Bronchial epithelial cell (primary cell): ENCODE results near the gene CORO2A. TPM values are rescaled to one million over a fixed set of nuclear protein-coding genes. Genes with fewer than 3 reads are reported as not detected.

ENCODE experiments used
- DNase-seq: peaks from one replicate; pipeline ENCODE4 v3.0.0-alpha.2; 2010; ENCODE audit warnings: low read depth
- FAIRE-seq: peaks from 2 replicates; lab custom pipeline; 2011; peaks lifted over from hg19 to GRCh38; lab: Jason Lieb, UNC
- H3K27me3 ChIP-seq: 2 replicates; pipeline ENCODE4 v1.5.1; 2011; ENCODE audit warnings: low read length; ENCODE audit not compliant: control insufficient read depth, insufficient read depth
- H3K36me3 ChIP-seq: 2 replicates; pipeline ENCODE4 v1.5.1; 2011; ENCODE audit warnings: low read length; ENCODE audit not compliant: control insufficient read depth, insufficient read depth
- H3K4me3 ChIP-seq: 2 replicates; pipeline ENCODE4 v1.5.1; 2011; ENCODE audit warnings: mild to moderate bottlenecking, low read depth, low read length, control low read depth
- CTCF ChIP-seq: IDR thresholded peaks from 2 replicates; pipeline ENCODE4 v1.5.1; 2011; ENCODE audit warnings: mild to moderate bottlenecking, moderate library complexity, low read length, control low read depth, inconsistent platforms; ENCODE audit not compliant: insufficient read depth, severe bottlenecking
- total RNA-seq: library from RNA; depleted of rRNA; stranded (reverse); fragments of >200 nt; gene quantifications from 2 replicates; pipeline ENCODE4 v1.2.1, GENCODE V29; 2014

CORO2A gene
- total RNA-seq, 1 donor from 2014 or later, result 22.1 TPM

GRCh38 chr9:98144076-98144475 lies 48.4 kb downstream of the CORO2A start:
- no peak for TF ChIP-seq CTCF
- DNase-seq (peak; percentile 42), FAIRE-seq (no peak)

GRCh38 chr9:98142925-98143481 lies 49.4 kb downstream of the CORO2A start:
- H3K4me3 ChIP-seq, result no peak overlapping the region
- TF ChIP-seq CTCF, result no peak
- H3K27me3 ChIP-seq, result no peaks in the 10 kb centered on the region
- DNase-seq (no peak), FAIRE-seq (no peak)
- peaks cover 2% of the 10 kb centered on the region for H3K36me3 ChIP-seq

More at GRCh38 chr9:98144076-98144475, 48.4 kb downstream of the CORO2A start:
- Histone ChIP-seq H3K27me3 (no peaks in the 10 kb centered on the region), H3K36me3 (peaks cover 2% of the 10 kb centered on the region), H3K4me3 (no peak overlapping the region)

- H3K27me3 ChIP-seq, result no peaks in the 10 kb centered on the region
- TF ChIP-seq CTCF, result no peak
- no peak for FAIRE-seq
- DNase-seq, result peak; percentile 65
- H3K36me3 ChIP-seq, result peaks cover 5% of the 10 kb centered on the region
- no peak overlapping the region for H3K4me3 ChIP-seq
Observed at GRCh38 chr9:98142182-98142907, 50.1 kb downstream of the CORO2A start.

- no peak for TF ChIP-seq CTCF
- DNase-seq, result no peak
- no peak for FAIRE-seq
- Histone ChIP-seq H3K36me3 (peaks cover 10% of the 10 kb centered on the region), H3K27me3 (no peaks in the 10 kb centered on the region), H3K4me3 (no peak overlapping the region)
Observed at GRCh38 chr9:98140503-98140902, 51.9 kb downstream of the CORO2A start.

- Histone ChIP-seq H3K36me3 (peaks cover 35% of the 10 kb centered on the region), H3K4me3 (no peak overlapping the region), H3K27me3 (no peaks in the 10 kb centered on the region)
- FAIRE-seq (no peak), DNase-seq (no peak)
- TF ChIP-seq CTCF, result no peak
Observed at GRCh38 chr9:98136489-98136888, 55.9 kb downstream of the CORO2A start.
